ENCODE data around the gene CNGB1.

GRCh38 chr16:57871456-57871855 lies 99.5 kb downstream of the CNGB1 start:
- no peak for TF ChIP-seq CTCF (IDR thresholded peaks at IDR 0.05; ENCODE audit: low read depth, low read length, missing input control)
- no peak for TF ChIP-seq RAD21 (IDR thresholded peaks at IDR 0.05)
- TF ChIP-seq, protein P1, sequence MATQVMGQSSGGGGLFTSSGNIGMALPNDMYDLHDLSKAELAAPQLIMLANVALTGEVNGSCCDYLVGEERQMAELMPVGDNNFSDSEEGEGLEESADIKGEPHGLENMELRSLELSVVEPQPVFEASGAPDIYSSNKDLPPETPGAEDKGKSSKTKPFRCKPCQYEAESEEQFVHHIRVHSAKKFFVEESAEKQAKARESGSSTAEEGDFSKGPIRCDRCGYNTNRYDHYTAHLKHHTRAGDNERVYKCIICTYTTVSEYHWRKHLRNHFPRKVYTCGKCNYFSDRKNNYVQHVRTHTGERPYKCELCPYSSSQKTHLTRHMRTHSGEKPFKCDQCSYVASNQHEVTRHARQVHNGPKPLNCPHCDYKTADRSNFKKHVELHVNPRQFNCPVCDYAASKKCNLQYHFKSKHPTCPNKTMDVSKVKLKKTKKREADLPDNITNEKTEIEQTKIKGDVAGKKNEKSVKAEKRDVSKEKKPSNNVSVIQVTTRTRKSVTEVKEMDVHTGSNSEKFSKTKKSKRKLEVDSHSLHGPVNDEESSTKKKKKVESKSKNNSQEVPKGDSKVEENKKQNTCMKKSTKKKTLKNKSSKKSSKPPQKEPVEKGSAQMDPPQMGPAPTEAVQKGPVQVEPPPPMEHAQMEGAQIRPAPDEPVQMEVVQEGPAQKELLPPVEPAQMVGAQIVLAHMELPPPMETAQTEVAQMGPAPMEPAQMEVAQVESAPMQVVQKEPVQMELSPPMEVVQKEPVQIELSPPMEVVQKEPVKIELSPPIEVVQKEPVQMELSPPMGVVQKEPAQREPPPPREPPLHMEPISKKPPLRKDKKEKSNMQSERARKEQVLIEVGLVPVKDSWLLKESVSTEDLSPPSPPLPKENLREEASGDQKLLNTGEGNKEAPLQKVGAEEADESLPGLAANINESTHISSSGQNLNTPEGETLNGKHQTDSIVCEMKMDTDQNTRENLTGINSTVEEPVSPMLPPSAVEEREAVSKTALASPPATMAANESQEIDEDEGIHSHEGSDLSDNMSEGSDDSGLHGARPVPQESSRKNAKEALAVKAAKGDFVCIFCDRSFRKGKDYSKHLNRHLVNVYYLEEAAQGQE (IDR thresholded peaks at IDR 0.05): no peak
- no peak for TF ChIP-seq TAF1 (conservative IDR thresholded peaks at IDR 0.05)
- TF ChIP-seq RXRA (IDR thresholded peaks at IDR 0.05): no peak
- TF ChIP-seq, protein P2, sequence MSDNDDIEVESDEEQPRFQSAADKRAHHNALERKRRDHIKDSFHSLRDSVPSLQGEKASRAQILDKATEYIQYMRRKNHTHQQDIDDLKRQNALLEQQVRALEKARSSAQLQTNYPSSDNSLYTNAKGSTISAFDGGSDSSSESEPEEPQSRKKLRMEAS (IDR thresholded peaks at IDR 0.05): no peak
- no peak for TF ChIP-seq YY1 (IDR thresholded peaks at IDR 0.05)
- TF ChIP-seq HNF4A (conservative IDR thresholded peaks at IDR 0.05): no peak
- TF ChIP-seq GABPA (IDR thresholded peaks at IDR 0.05 in 1 of 2, conservative IDR thresholded peaks at IDR 0.05 in 1 of 2): no peak

All from liver (tissue), 3 donors.